Spleen (tissue), 7 donors: Measurements from ENCODE around the gene PIP5K1B.

ENCODE experiments used
- POLR2A ChIP-seq, 3 donors: fragments of 450-650 bp; IDR thresholded peaks; one replicate each; pipeline ENCODE4 v1.5.1; 2017; ENCODE audit warnings: antibody characterized with exemption in 3 of 3, mild to moderate bottlenecking in 1 of 3
- TF ChIP-seq, protein P1 (sequence below), 11 experiments: fragments of 200-600 bp in 7 of 11; fragments of 450-650 bp in 4 of 11; sonication (generic) in 4 of 11; IDR thresholded peaks in 8 of 11; conservative IDR thresholded peaks in 3 of 11; 1 replicate in 7 of 11; 2 replicates in 4 of 11; pipeline versions ENCODE4 v1.4.0 to v1.8.0; 2016 to 2021; ENCODE audit warnings: antibody characterized with exemption in 11 of 11, inconsistent platforms in 4 of 11, mild to moderate bottlenecking in 1 of 11
- donor health status: DM: no; HTN: no; CAD: no; lungs with moderate emphysema.
- donor health status: DM: no; HTN: no; CAD: no.
- donor health status: DM: no; HTN: no; CAD: no.

DNA sequence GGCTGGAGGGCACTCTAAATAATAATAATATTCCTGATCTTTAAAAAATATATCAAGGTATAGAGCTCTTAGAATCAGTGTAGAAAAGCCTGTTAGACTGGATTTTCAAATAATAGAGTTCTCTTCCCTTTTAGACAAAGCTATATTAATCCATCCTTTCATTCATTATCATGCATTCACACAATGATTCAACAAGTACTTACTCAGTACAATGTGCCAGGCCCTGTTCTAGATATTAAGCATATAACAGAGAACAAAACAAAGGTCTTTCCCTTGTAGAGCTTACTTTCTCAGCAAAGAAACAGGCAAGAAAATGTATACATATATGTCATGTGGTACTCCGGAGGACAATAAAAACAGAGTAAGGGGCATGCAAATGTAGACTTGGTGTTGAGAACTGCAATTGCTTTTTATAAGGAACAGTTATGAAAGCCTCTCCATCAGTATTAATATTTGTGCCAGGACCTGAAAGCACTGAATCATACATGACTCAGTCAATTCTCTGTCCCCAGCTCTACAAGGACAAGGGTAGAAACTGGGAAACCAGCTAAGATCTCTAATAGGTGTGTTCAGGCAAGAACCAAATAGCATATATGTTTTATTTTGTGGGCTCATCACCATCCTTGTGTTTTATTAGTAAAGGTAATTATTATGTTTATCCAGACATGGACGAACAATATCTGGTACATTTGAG, 72.2 kb downstream of the PIP5K1B start:
- TF ChIP-seq, protein P1, sequence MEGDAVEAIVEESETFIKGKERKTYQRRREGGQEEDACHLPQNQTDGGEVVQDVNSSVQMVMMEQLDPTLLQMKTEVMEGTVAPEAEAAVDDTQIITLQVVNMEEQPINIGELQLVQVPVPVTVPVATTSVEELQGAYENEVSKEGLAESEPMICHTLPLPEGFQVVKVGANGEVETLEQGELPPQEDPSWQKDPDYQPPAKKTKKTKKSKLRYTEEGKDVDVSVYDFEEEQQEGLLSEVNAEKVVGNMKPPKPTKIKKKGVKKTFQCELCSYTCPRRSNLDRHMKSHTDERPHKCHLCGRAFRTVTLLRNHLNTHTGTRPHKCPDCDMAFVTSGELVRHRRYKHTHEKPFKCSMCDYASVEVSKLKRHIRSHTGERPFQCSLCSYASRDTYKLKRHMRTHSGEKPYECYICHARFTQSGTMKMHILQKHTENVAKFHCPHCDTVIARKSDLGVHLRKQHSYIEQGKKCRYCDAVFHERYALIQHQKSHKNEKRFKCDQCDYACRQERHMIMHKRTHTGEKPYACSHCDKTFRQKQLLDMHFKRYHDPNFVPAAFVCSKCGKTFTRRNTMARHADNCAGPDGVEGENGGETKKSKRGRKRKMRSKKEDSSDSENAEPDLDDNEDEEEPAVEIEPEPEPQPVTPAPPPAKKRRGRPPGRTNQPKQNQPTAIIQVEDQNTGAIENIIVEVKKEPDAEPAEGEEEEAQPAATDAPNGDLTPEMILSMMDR (IDR thresholded peaks at IDR 0.05 in 8 of 11, conservative IDR thresholded peaks at IDR 0.05 in 3 of 11): no peak
- TF ChIP-seq POLR2A (IDR thresholded peaks at IDR 0.05): no peak
